ENCODE measurements around the gene ARID1A.
A peak's percentile ranks its signal among the peaks of the same experiment; 100 is the strongest.

The ARID1A gene

GRCh38 chr1:26728645-26729044, 32.8 kb downstream of the ARID1A start:
- no peak for DNase-seq (ENCODE audit: low spot score)

GRCh38 chr1:26729633-26730032, 33.8 kb downstream of the ARID1A start:
- no peak for DNase-seq (ENCODE audit: low spot score)

GRCh38 chr1:26730695-26731094, 34.9 kb downstream of the ARID1A start:
- no peak for DNase-seq (ENCODE audit: low spot score)

GRCh38 chr1:26731233-26731902, 35.6 kb downstream of the ARID1A start:
- DNase-seq (ENCODE audit: low spot score), result no peak

- DNase-seq (ENCODE audit: low spot score), result no peak
These were observed 37.6 kb downstream of the ARID1A start for GRCh38 chr1:26733392-26733791.

- DNase-seq (ENCODE audit: low spot score), result peak; percentile 39
These were observed 38.2 kb downstream of the ARID1A start for GRCh38 chr1:26733982-26734381.

GRCh38 chr1:26734501-26735058, 38.8 kb downstream of the ARID1A start:
- no peak for DNase-seq (ENCODE audit: low spot score)

- no peak for DNase-seq (ENCODE audit: low spot score)
These were observed 43.6 kb downstream of the ARID1A start for GRCh38 chr1:26739329-26739914.

- no peak for DNase-seq (ENCODE audit: low spot score)
These were observed 44.3 kb downstream of the ARID1A start for GRCh38 chr1:26740023-26740634.

GRCh38 chr1:26740952-26741351, 45.1 kb downstream of the ARID1A start:
- DNase-seq (ENCODE audit: low spot score), result no peak

- DNase-seq (ENCODE audit: low spot score), result no peak
These were observed 47.7 kb downstream of the ARID1A start for GRCh38 chr1:26743426-26744059.

GRCh38 chr1:26744075-26744959, 48.5 kb downstream of the ARID1A start:
- peak; percentile 88 for DNase-seq (ENCODE audit: low spot score)

GRCh38 chr1:26745191-26745590, 49.4 kb downstream of the ARID1A start:
- no peak for DNase-seq (ENCODE audit: low spot score)

GRCh38 chr1:26747048-26747447, 51.2 kb downstream of the ARID1A start:
- DNase-seq (ENCODE audit: low spot score), result no peak

GRCh38 chr1:26748351-26748750, 52.5 kb downstream of the ARID1A start:
- no peak for DNase-seq (ENCODE audit: low spot score)

GRCh38 chr1:26749458-26749857, 53.6 kb downstream of the ARID1A start:
- no peak for DNase-seq (ENCODE audit: low spot score)

- no peak for DNase-seq (ENCODE audit: low spot score)
These were observed 54.6 kb downstream of the ARID1A start for GRCh38 chr1:26750428-26750827.

- no peak for DNase-seq (ENCODE audit: low spot score)
These were observed 56.7 kb downstream of the ARID1A start for GRCh38 chr1:26752519-26752918.

GRCh38 chr1:26754086-26754874, 58.5 kb downstream of the ARID1A start:
- no peak for DNase-seq (ENCODE audit: low spot score)

GRCh38 chr1:26758358-26758757, 62.5 kb downstream of the ARID1A start:
- no peak for DNase-seq (ENCODE audit: low spot score)

GRCh38 chr1:26759531-26759930, 63.7 kb downstream of the ARID1A start:
- no peak for DNase-seq (ENCODE audit: low spot score)
